Lower lobe of right lung (tissue), 2 donors: Measurements from ENCODE around the gene LYPD3. TPM values are rescaled to one million over a fixed set of nuclear protein-coding genes. Genes with fewer than 3 reads are reported as not detected.
"Not testable (repeated sequence)": the region's sequence is repeated elsewhere in the genome, so short reads cannot be mapped to it uniquely, and the experiment has no call there.

Source experiments
- ATAC-seq, 2 donors: fragments of 200-7000 bp; cut with Tn5 transposase; one replicate each; pipeline ENCODE4 v1.9.1; 2020 to 2022; ENCODE audit warnings: mild to moderate bottlenecking in 2 of 2, moderate library complexity in 2 of 2
- DNase-seq: peaks from one replicate; pipeline ENCODE4 v3.0.0-alpha.2; 2020
- H3K27ac ChIP-seq: fragments of 200-600 bp; one replicate; pipeline ENCODE4 v1.8.0; 2022
- H3K27me3 ChIP-seq: fragments of 200-600 bp; one replicate; pipeline ENCODE4 v1.8.0; 2022; ENCODE audit warnings: low read depth
- H3K36me3 ChIP-seq: fragments of 200-600 bp; one replicate; pipeline ENCODE4 v1.8.0; 2022; ENCODE audit warnings: mild to moderate bottlenecking
- H3K4me1 ChIP-seq: fragments of 200-600 bp; one replicate; pipeline ENCODE4 v1.8.0; 2022
- H3K4me3 ChIP-seq: fragments of 200-600 bp; one replicate; pipeline ENCODE4 v1.8.0; 2022; ENCODE audit warnings: mild to moderate bottlenecking
- H3K9me3 ChIP-seq: fragments of 200-600 bp; one replicate; pipeline ENCODE4 v1.8.0; 2022
- CTCF ChIP-seq: fragments of 200-600 bp; IDR thresholded peaks from one replicate; pipeline ENCODE4 v1.8.0; 2022; ENCODE audit warnings: antibody characterized with exemption, mild to moderate bottlenecking
- intact Hi-C: fragments of 100-400 bp; cut with DNase I; formaldehyde crosslinking; loops from one replicate; pipeline ENCODE4 v1.11.0; 2022
- total RNA-seq: library from RNA; stranded (reverse); fragmentation: NEBNext Ultra II Directional; extraction: Animal tissue kit (Norgen Biotek cat#: 25700); gene quantifications from one replicate; pipeline ENCODE4 v1.2.1, GENCODE V29; 2021
- donor health status: DM: no; HTN: yes; CAD: no; lungs with severe emphysema.

LYPD3 gene
- total RNA-seq, 1 donor from 2014 or later, result 0.74 TPM

GRCh38 chr19:43444531-43445287, 20.7 kb downstream of the LYPD3 start:
- Histone ChIP-seq H3K36me3 (no peaks in the 10 kb centered on the region), H3K27ac (no peak overlapping the region), H3K4me1 (no peaks in the 10 kb centered on the region), H3K27me3 (no peaks in the 10 kb centered on the region), H3K9me3 (no peaks in the 10 kb centered on the region), H3K4me3 (no peak overlapping the region)
- DNase-seq (no peak), ATAC-seq (peak in 1 of 2 donors; percentile 41)
- no peak for TF ChIP-seq CTCF
- intact Hi-C loops, result loop anchor here (5.0 kb wide), 1 partner anchor 73 kb away; no protein-coding TSS in a partner anchor

GRCh38 chr19:43444091-43444490, 21.3 kb downstream of the LYPD3 start:
- H3K36me3 ChIP-seq, H3K4me1 ChIP-seq, H3K27me3 ChIP-seq, H3K27ac ChIP-seq, DNase-seq, H3K9me3 ChIP-seq, H3K4me3 ChIP-seq, intact Hi-C loops, ATAC-seq: not testable (repeated sequence)

- Histone ChIP-seq H3K27ac (no peak overlapping the region), H3K9me3 (no peaks in the 10 kb centered on the region), H3K36me3 (no peaks in the 10 kb centered on the region), H3K27me3 (no peaks in the 10 kb centered on the region), H3K4me3 (no peak overlapping the region), H3K4me1 (peaks cover 16% of the 10 kb centered on the region)
- DNase-seq (no peak), ATAC-seq (no peak)
- intact Hi-C loops, result no loop called here
- TF ChIP-seq CTCF, result no peak
Observed at GRCh38 chr19:43441716-43442115, 23.7 kb downstream of the LYPD3 start.

GRCh38 chr19:43439709-43440063, 25.7 kb downstream of the LYPD3 start:
- intact Hi-C loops, result no loop called here
- H3K27ac ChIP-seq, result no peak overlapping the region

GRCh38 chr19:43439032-43439708, 26.2 kb downstream of the LYPD3 start:
- intact Hi-C loops, result no loop called here
- ATAC-seq, result peak; percentile 53 to 58
- H3K9me3 ChIP-seq, result no peaks in the 10 kb centered on the region

More at GRCh38 chr19:43439709-43440063, 25.7 kb downstream of the LYPD3 start:
- H3K27me3 ChIP-seq, result no peaks in the 10 kb centered on the region
- peaks cover 16% of the 10 kb centered on the region for H3K4me1 ChIP-seq
- no peaks in the 10 kb centered on the region for H3K9me3 ChIP-seq
- TF ChIP-seq CTCF, result no peak
- ATAC-seq (no peak), DNase-seq (no peak)
- no peak overlapping the region for H3K4me3 ChIP-seq
- no peaks in the 10 kb centered on the region for H3K36me3 ChIP-seq

More at GRCh38 chr19:43439032-43439708, 26.2 kb downstream of the LYPD3 start:
- Histone ChIP-seq H3K4me3 (no peak overlapping the region), H3K36me3 (no peaks in the 10 kb centered on the region), H3K27me3 (no peaks in the 10 kb centered on the region), H3K4me1 (peaks cover 16% of the 10 kb centered on the region), H3K27ac (peak overlapping the region; percentile 12)
- no peak for DNase-seq
- no peak for TF ChIP-seq CTCF
